Epithelial cell of proximal tubule (primary cell): ENCODE data around the gene RHBG. TPM values are rescaled to one million over a fixed set of nuclear protein-coding genes. Genes with fewer than 3 reads are reported as not detected.

ENCODE experiments used
- DNase-seq: peaks from one replicate; pipeline ENCODE4 v3.0.0-alpha.2; 2011; ENCODE audit warnings: low read depth
- H3K4me3 ChIP-seq: 2 replicates; pipeline ENCODE4 v1.5.1; 2011; ENCODE audit warnings: low read depth, mild to moderate bottlenecking, low read length
- total RNA-seq: library from RNA; depleted of rRNA; stranded (reverse); fragments of >200 nt; gene quantifications from 2 replicates; pipeline ENCODE4 v1.2.3, GENCODE V29; 2015
- TF ChIP-seq, protein P1 (sequence below): conservative IDR thresholded peaks from 2 replicates; pipeline ENCODE4 v1.5.1; 2012; ENCODE audit warnings: low read depth, mild to moderate bottlenecking, low read length

The RHBG gene
- total RNA-seq, 1 donor from 2014 or later = not detected

DNA sequence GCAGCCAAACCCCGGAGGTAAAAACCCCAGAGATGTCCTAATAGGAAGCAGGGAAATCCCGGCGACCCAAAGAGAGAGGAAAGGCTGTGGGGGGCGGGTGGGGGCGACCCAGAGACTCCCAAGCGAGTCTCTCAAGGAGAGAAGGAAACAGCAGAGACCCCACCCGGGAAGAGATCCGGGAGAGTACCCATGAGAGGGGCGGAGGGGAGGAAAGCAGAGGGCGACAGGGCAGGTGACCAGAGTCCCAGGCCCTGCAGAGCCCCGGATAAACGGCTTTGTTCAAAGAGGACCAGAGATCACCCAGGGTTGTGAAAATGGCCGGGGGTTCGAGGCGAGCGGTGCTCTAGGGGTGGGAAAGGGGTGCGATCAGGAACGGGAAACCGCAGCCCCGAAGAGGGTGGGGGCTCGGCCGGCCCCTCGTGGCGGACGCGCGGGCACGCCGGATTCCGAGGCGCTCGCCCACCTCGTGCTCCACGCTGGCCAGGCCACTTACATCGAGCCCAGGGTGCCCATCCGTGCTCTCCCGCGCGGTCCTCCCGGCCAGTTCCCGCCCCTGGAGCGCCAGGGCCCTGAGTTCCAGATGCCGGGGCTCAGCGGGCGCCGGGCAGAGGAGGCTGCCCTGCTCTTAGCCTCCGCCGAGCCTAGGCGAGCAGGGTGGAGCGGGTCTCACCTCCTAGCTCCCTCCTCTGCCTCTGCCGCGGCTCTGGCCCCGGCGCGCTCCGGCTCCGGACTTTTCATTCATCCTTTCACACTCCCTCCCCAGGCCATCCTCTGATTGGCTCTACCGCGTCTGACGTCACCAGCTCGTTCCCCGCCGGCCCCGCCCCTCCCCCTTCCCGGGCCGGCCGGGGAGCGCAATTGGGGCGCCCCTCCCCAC lies 52.3 kb downstream of the RHBG start:
- no peak overlapping the region for H3K4me3 ChIP-seq
- TF ChIP-seq, protein P1, sequence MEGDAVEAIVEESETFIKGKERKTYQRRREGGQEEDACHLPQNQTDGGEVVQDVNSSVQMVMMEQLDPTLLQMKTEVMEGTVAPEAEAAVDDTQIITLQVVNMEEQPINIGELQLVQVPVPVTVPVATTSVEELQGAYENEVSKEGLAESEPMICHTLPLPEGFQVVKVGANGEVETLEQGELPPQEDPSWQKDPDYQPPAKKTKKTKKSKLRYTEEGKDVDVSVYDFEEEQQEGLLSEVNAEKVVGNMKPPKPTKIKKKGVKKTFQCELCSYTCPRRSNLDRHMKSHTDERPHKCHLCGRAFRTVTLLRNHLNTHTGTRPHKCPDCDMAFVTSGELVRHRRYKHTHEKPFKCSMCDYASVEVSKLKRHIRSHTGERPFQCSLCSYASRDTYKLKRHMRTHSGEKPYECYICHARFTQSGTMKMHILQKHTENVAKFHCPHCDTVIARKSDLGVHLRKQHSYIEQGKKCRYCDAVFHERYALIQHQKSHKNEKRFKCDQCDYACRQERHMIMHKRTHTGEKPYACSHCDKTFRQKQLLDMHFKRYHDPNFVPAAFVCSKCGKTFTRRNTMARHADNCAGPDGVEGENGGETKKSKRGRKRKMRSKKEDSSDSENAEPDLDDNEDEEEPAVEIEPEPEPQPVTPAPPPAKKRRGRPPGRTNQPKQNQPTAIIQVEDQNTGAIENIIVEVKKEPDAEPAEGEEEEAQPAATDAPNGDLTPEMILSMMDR = no peak
- no peak for DNase-seq

DNA sequence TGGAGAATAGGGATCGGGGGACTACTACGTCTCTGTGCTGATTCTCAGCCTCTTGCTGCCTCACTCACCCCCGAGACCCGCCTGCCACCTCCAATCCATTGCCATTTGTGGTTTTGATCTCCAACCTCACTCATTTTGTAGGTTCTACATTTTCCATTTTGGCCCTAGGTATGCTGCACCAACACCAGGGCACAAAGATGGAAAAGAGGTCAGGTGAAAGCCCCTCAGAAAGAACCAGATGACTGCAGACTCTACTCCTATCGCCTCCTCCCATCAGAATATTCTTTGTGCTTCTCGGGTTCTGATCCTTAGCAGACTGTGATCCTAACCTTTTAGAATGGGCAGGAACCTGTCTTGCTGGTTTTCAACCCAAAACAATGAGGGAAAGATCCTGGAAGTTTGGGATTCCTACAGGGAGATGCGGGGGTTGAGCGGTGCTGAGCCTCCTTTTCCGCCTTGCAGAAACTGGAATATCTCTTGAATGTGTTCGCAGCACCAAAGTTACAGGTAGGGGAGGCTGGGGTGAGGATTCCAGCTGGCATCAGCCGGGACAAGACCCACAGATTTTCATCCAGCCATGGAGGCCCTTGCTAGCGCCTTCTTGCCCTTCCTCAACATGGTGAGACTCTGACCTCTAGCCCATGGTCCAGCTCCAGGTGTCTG lies 53.1 kb downstream of the RHBG start:
- no peak overlapping the region for H3K4me3 ChIP-seq

DNA sequence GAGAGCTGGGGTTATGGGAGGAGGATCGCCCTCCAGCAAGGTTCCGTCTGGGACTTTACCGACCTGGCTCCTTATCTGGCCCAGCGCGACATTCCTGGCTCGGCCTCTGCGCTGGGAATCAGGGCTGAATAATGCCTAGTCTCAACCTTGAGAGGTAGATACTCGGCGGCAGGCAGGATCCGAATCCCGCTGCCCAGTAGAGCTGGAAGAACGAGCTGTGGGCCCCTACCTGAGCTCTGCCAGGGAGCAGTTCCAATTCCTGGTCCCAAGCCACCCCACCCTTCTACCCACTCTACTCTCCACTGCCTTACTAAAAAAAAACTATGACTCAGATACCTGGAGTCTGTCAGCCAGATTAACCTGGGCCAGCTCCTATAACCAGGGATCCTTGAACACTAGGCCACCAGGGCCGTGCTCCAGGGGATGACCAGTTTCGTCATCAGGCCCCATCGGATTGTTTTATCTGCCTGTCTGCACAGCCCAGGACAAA lies 53.6 kb downstream of the RHBG start:
- DNase-seq = no peak
- H3K4me3 ChIP-seq = no peak overlapping the region
- TF ChIP-seq, protein P1 = no peak

More for the DNA sequence above, 53.1 kb downstream of the RHBG start:
- DNase-seq = no peak
- TF ChIP-seq, protein P1 = no peak

DNA sequence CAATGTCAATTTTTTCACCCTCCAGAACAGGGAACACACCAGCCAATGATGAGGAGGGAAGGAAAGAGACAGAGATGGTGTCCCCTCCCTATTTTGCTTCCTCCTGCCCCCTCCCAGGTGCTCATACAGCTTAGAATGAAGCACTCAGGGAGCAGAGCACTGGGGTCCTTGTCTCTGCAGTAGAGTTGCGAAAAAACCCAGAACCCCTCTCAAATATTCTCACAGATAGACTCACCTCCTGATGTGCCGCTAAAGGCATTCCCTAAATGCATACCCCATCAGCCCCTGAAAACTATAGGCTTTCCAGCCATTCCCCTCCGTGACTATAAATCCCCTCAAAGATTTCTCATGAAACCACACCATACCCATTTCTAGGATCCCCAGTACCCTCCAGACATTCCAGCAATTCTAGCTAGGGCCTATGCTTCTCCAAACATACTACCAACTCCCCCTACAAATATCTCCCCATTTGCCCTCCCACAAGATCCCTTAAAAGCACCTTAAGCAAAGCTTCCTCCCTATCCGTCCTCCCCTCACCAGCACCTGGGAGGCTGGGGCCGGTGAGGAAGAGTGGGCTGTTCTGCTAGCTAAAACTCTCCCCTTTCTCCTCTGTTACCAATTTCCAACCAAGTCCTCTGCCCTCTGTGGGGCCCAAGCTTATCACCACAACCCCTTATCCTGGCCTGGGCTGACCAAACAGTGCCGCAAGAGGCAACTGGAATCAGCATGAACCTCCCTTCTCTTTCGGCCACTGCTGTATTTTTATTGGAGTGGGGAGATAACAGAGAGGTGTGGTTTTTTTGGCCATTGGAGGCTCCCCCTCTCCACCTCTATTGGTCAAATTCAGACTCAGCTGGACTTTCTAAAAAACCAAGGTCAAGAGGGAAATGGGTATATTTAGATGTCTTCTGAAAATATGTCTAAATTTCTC lies 54.7 kb downstream of the RHBG start:
- TF ChIP-seq, protein P1 = no peak
- no peak for DNase-seq
- no peak overlapping the region for H3K4me3 ChIP-seq

DNA sequence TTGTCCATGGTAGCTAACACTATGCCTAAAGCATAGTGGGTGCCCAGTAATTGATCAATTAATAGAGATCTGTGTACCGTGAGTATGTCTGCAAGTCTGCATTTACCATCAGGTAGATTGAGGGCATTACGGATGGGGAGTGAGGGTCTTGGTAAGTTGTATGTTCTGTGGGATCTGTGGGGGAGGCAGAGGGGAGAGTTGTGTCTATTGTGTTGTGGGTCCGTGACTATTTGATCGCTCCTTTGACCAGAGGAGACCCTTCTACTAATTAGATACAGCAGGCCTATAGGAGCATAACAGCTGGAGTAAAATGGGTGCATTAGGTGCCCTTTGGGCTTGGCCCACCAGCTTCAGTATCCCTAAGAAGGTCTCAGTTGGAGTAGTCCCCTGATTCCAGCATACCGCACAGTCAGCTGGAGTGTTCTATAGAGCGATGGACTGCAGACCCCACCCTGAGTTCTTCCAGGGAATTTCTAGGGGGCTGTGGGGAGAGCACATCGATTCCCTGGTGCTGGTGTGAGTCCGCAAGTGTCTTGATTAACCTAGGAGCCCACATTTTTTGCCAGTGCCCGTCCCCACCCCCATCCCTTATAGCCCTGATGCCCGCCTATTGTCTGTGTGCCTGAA lies 55.9 kb downstream of the RHBG start:
- H3K4me3 ChIP-seq = no peak overlapping the region
- TF ChIP-seq, protein P1 = no peak
- no peak for DNase-seq

DNA sequence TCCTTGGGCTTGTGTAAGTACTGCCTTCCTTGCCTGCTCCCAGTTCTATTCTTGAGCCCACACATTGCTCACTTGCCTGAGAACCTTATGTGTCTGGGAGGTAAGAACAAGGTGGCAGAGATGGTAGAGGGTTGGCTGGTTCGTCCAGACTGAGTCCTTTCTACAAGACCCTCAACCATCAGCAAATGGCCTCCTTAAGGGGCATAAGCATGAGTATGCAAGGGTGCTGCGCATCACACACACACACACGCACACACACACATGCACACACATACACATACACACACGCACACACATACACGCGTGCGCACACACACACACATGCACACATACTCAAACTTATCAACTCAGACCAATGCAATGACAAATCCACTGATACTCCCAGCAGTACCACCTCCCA lies 56.9 kb downstream of the RHBG start:
- TF ChIP-seq, protein P1 = no peak
- DNase-seq = no peak
- H3K4me3 ChIP-seq = no peak overlapping the region
